ENCODE measurements around the gene ANKRD36. TPM values are rescaled to one million over a fixed set of nuclear protein-coding genes. Genes with fewer than 3 reads are reported as not detected.
"Not testable (repeated sequence)": the region's sequence is repeated elsewhere in the genome, so short reads cannot be mapped to it uniquely, and the experiment has no call there.

The ANKRD36 gene
- total RNA-seq, result 5.4 and 7.8 TPM in 2 replicates

DNA sequence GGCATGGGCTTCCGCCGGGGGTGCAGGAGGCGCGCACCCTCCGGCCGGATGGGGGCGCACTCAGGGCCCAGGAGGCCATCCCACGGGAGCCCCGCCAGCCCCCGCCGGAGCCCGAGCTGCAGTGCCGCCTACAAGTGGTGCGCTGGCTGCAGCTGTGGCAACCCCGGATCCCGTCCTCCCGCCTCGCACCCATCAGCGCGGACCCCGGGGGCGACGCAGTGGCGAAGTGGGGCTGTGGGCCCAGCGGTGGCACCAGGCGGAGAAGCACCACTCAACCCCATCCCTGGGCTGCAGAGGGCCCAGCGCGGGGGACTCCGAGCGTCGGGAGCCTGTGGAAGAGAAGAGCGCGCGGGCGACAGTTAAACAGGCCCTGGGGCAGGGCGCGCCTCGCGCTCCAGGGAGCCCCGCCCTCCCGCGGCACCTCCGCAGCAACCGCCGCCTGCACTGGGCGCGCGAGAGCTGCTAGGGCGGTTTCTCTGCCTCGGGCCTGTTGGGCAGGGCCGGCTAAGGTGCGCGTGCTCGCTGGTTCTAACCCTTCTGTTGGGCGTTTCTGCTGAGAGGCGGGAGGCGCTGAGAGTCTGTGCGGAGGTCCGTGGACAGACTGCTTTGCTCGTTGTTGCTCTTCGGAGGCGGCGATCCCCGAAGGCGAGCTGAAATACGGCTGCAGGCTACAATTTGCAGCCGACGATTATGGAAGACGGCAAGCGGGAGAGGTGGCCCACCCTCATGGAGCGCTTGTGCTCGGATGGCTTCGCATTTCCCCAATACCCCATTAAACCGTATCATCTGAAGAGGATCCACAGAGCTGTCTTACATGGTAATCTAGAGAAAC is at the start of gene ANKRD36:
TSS of gene ANKRD36 (plus strand) at position 104 of the 832 bp plus-strand sequence. CDS start at position 691, 587 bp downstream.
- TF ChIP-seq, protein P1, sequence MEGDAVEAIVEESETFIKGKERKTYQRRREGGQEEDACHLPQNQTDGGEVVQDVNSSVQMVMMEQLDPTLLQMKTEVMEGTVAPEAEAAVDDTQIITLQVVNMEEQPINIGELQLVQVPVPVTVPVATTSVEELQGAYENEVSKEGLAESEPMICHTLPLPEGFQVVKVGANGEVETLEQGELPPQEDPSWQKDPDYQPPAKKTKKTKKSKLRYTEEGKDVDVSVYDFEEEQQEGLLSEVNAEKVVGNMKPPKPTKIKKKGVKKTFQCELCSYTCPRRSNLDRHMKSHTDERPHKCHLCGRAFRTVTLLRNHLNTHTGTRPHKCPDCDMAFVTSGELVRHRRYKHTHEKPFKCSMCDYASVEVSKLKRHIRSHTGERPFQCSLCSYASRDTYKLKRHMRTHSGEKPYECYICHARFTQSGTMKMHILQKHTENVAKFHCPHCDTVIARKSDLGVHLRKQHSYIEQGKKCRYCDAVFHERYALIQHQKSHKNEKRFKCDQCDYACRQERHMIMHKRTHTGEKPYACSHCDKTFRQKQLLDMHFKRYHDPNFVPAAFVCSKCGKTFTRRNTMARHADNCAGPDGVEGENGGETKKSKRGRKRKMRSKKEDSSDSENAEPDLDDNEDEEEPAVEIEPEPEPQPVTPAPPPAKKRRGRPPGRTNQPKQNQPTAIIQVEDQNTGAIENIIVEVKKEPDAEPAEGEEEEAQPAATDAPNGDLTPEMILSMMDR (conservative IDR thresholded peaks at IDR 0.05; ENCODE audit: low read depth, low read length), result peak; percentile 47
- peak within 1 kb of the TSS; percentile 68 for H3K4me3 ChIP-seq (ENCODE audit: low read depth, low read length)
- not testable (repeated sequence) for DNase-seq (ENCODE audit: low read depth)

DNA sequence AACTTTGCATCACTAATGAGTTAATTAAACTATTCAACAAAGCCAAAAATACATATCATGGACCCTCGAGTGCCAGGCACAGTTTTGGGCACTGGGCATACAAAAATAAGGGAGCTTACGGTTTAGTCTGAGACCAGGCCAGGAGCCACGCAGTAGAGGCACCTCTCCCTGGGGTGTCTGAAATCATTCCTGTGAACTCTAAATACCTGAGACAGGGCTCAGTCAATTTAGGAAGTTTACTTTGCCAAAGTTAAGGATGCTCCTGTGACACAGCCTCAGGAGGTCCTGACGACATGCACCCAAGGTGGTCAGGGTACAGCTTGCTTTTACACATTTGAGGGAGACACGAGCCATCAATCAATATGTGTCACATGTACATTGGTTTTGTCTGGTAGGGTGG is 46.9 kb upstream of the ANKRD36 start:
- not testable (repeated sequence) for H3K4me3 ChIP-seq (ENCODE audit: low read depth, low read length)

DNA sequence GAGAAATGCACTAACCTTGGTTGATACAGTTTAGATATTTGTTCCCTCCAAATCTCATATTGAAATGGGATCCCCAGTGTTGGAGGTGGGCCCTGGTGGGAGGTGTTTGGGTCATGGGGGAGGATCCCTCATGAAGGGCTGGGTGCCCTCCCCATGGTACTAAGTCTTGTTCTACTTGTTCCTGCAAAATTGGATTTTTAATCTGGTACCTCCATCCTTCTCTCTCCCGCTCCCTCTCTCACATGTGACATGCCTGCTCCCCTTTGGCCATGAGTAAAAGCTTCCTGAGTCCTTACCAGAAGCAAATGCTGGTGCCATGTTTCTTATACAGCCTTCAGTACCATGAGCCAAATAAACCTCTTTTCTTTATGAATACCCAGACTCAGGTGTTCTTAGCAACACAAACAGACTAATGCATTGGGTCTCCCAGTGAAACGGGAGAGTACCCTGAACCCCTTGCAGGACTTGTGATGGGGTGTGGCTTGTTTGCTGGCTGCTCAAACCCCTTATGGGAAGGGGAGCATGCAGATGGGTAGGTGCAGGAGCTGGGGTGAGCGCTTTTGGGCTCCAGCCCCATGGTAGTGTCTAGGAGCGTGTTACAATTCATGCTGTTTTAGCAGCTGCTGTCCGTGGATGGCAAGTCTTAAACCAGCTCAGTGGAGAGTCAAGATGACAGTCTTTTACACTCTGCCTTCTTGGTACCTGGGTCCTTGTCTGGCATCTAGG is 45.5 kb upstream of the ANKRD36 start:
- DNase-seq (ENCODE audit: low read depth), result no peak
- no peak overlapping the region for H3K4me3 ChIP-seq (ENCODE audit: low read depth, low read length)
- TF ChIP-seq, protein P1 (conservative IDR thresholded peaks at IDR 0.05; ENCODE audit: low read depth, low read length), result no peak

More for the DNA sequence above, 46.9 kb upstream of the ANKRD36 start:
- not testable (repeated sequence) for DNase-seq (ENCODE audit: low read depth)

DNA sequence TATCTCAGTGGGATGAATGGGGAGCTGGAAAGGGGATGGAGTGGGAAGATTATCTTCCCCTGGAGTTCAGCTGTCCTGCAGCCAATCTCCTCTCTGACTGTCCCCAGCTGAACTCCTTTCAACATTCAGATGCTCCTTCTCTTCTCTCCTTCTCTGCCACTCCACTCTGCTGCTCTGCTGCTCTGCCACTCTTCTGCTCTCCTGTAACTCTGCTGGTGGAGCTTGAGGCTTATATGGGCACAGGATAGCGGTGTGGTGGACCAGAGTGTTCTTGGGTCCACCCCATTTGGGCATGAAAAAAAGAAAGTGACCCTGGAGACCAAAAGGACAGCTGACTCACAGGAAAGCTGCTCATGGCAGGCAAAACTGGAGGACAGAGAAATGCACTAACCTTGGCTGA is 44.9 kb upstream of the ANKRD36 start:
- TF ChIP-seq, protein P1 (conservative IDR thresholded peaks at IDR 0.05; ENCODE audit: low read depth, low read length), result no peak
- no peak for DNase-seq (ENCODE audit: low read depth)
- no peak overlapping the region for H3K4me3 ChIP-seq (ENCODE audit: low read depth, low read length)

DNA sequence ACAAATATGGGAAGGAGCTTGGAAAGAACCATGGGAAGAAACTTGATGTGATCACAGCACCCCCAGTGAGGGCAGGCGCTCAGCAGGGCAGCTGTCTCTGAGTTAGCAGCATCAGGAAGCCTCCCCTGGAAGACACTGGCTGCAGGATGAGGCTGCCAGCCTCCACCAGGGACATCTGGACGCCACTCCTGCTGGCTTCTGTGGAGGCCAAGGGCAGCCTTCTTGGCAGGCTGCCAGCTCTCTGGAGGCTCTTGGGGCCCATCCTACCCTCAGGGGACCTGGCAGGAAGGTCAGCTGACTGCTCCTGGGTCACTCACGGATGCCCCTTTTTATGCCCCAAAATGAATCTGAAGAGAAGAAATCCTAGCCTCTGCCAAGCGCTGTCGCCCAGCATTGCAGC is 44.2 kb upstream of the ANKRD36 start:
- not testable (repeated sequence) for DNase-seq (ENCODE audit: low read depth); H3K4me3 ChIP-seq (ENCODE audit: low read depth, low read length)

DNA sequence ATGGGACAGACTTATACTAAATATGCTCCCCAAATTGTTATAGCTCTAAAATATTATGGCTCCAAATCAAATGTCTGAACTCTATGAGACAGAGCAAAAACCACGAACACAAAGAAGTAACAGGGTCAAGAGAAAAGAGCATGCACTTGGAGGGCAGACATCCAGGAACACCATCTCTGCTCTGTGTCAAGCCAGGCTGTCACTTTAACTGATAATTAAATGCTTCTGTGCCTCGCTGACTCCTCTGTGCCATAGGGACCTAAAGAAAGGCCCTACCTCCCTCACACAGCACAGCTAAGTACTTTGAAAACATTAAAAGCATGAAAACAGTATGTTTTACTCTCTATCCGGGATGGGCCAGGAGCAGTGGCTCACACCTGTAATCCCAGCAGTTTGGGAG is 42.0 kb upstream of the ANKRD36 start:
- DNase-seq (ENCODE audit: low read depth); H3K4me3 ChIP-seq (ENCODE audit: low read depth, low read length): not testable (repeated sequence)

DNA sequence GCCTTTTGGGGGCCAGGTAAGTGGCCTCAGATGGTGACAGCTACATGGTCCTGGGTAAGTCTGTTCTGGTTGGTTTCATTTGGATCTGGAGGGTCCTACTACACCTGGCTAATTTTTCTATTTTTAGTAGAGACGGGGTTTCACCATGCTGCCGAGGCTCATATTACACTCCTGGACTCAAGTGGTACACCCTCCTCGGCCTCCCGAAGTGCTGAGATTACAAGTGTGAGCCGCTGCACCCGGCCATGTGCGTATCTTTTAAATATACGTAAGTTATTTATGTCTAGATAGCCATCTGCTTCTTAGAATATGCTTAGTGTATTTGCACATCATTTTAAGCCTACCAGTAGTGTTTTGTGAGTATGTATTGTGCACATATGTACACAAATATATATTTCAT is 35.7 kb upstream of the ANKRD36 start:
- not testable (repeated sequence) for DNase-seq (ENCODE audit: low read depth); H3K4me3 ChIP-seq (ENCODE audit: low read depth, low read length)

DNA sequence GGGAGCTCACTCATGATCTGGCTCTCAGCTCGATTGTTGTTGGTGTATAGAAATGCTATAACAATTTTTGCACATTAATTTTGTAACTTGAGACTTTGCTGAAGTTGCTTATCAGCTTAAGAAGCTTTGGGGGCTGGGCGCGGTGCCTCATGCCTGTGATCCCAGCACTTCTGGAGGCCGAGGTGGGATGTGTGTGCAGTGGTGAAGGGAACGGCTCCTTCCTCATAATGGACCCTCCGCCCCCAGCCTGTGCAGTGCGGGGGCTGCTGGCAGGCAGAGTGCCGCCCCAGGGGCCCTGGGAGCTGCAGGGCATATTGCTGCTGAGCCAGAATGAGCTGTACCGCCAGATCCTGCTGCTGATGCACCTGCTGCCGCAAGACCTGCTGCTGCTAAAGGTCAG is 32.1 kb upstream of the ANKRD36 start:
- DNase-seq (ENCODE audit: low read depth); H3K4me3 ChIP-seq (ENCODE audit: low read depth, low read length): not testable (repeated sequence)

DNA sequence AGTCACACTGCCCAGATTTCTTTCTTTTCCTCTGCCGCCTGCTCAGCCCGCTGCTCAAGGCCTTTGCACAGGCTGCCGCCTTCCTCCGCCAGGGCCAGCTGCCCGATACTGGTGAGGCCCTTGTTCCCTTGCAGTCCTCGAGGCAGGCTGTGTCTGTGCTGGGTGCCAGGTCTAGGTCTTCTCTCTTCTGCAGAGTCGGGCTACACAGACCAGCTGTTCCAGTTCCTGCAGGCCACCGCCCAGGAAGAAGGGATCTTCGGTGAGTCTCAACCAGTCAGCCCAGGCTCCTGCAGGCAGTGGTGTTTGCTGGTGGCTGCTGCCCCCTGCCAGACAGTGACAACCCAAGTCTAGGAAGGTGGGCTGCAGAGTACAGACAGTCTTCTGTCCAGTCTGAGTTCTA is 30.7 kb upstream of the ANKRD36 start:
- not testable (repeated sequence) for DNase-seq (ENCODE audit: low read depth)

DNA sequence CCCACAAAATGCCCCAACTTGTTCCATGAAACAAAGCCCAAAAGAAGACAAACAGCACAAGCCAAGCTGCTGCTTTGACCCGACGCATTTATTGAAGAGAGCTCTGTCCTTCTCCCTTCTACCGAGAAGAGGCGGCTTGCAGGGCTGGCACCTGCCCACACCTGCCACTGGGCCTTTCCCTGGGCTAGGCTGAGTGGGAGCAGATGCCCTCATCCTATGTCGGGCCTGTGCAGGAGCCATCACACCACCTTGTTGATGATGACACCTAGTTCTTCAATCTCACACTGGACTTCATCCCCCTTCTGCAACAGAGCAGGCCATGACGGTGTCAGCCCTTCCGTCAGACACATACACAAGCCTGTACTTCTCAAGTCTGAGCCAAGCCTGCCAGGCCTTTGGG is 29.4 kb upstream of the ANKRD36 start:
- not testable (repeated sequence) for H3K4me3 ChIP-seq (ENCODE audit: low read depth, low read length); DNase-seq (ENCODE audit: low read depth)

More for the DNA sequence above, 30.7 kb upstream of the ANKRD36 start:
- not testable (repeated sequence) for H3K4me3 ChIP-seq (ENCODE audit: low read depth, low read length)

DNA sequence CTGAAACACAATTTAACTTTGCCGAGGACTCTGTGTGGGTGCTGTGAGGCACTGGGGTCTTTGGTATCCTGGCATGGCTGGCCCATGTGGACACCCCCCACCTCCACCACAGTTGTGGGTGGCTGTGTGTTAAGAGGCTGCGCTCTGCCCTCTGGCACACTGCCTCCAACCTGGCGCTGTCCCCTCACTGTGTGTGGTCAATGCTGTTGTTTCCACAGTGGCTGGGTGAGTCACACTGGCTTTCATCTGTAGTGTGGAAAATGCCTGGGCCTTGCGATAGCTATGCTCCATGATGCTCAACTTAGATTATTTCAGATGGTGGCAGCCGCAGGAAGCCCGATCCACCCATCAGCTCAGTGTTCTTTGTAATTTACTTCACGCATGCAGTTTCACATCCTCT is 27.9 kb upstream of the ANKRD36 start:
- not testable (repeated sequence) for DNase-seq (ENCODE audit: low read depth); H3K4me3 ChIP-seq (ENCODE audit: low read depth, low read length)

DNA sequence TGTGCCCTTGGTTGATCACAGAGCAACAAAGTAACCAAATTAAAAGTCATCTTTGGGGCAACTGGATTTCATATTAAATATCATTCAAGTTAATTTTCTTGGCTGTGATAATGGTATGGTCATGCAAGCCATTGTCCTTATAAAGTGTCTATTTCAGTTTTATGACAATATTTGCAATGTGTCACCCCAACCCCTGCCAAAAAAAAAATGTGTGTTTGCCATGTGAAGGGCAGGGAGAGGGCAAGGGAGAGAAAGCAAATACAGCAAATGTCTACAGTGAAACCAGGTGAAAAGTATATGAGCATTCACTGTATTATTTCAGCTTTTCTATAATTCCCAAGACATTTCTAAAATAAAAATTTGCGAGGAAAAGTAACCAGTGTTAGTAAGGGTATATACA is 24.2 kb upstream of the ANKRD36 start:
- not testable (repeated sequence) for DNase-seq (ENCODE audit: low read depth); H3K4me3 ChIP-seq (ENCODE audit: low read depth, low read length)

DNA sequence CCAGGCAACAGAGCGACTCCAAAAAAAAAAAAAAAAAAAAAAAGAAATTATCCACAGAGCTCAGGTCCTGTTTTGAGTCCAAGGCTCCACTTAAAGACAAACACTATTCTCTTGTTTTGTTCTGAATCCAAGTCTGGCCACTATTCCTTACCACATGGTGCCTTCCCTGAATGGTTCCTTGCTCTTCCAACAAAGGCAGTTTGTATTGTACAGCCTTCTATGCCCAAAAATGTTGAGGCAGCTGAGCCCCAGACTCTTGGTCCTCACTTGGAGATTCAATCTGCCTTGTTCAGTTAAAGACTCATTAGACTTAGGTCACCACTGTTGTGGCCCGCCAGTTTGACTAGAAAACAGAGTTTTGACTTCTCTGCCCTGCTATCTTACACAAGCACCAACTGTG is 20.0 kb upstream of the ANKRD36 start:
- DNase-seq (ENCODE audit: low read depth); H3K4me3 ChIP-seq (ENCODE audit: low read depth, low read length): not testable (repeated sequence)

DNA sequence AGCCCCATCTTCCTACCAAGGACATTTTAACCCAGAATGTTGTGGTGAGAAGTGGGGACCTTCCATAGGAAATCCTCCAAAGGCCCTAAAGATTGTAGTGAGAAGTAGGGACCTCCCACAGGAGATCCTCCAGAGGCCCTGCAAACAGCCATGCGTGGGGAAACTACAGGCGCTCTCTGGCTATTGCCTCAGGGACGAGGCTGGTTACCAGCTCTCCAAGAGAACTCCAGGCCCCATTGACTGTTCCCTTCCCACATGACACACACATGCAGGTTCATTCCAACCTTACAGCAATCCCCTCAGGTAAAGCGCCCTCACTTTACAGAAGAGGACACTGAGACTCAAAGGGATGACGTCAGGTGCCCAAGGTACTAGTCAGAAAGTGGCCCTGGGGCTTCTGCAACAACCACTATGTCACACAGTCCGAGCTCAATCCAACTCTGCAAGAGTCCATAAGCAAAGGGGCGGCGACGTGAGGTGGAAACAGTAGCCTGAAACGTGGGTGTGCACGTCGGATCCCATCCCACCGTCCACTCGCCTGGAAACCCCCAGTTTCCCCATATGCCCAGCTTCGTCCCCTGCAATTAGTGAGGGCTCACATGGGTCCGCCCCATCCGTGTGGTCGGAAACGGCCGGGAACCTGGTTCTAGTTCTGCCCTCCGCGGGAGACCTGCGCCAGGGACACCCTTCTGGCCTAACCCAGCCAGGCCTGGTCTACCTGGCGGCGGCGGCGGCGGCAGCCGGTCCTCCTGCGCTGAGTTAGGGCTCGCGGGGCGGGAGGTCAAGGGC is 18.8 kb upstream of the ANKRD36 start:
- not testable (repeated sequence) for DNase-seq (ENCODE audit: low read depth)
- peak overlapping the region; percentile 38 for H3K4me3 ChIP-seq (ENCODE audit: low read depth, low read length)
